Activated effector memory CD4-positive, alpha-beta T cell treated with anti-CD3 and anti-CD28 coated beads, Interleukin-2, amount 50 U/mL, for 16 hours (primary cell): ENCODE measurements around the gene ABCG4.
"Not testable (repeated sequence)": the region's sequence is repeated elsewhere in the genome, so short reads cannot be mapped to it uniquely, and the experiment has no call there.

ENCODE experiments used
- DNase-seq: peaks from one replicate; pipeline ENCODE4 v3.0.0-alpha.2; 2020

The ABCG4 gene

GRCh38 chr11:119116601-119117000 is 32.3 kb upstream of the ABCG4 start:
- no peak for DNase-seq

- no peak for DNase-seq
Observed at GRCh38 chr11:119117004-119117706, 31.7 kb upstream of the ABCG4 start.

GRCh38 chr11:119118227-119118626 is 30.6 kb upstream of the ABCG4 start:
- DNase-seq, result no peak

- no peak for DNase-seq
Observed at GRCh38 chr11:119118946-119119345, 29.9 kb upstream of the ABCG4 start.

- DNase-seq, result no peak
Observed at GRCh38 chr11:119120639-119121007, 28.2 kb upstream of the ABCG4 start.

- peak; percentile 100 for DNase-seq
Observed at GRCh38 chr11:119121008-119121810, 27.6 kb upstream of the ABCG4 start, which contains the start of gene HINFP. Gene HINFP (plus strand): TSS chr11:119121580. CDS start chr11:119126945, 5,365 bp downstream.

GRCh38 chr11:119121811-119122124 is 27.1 kb upstream of the ABCG4 start:
- no peak for DNase-seq

- no peak for DNase-seq
Observed at GRCh38 chr11:119125821-119126220, 23.0 kb upstream of the ABCG4 start.

- no peak for DNase-seq
Observed at GRCh38 chr11:119126675-119127268, 22.1 kb upstream of the ABCG4 start.

GRCh38 chr11:119130662-119131061 is 18.2 kb upstream of the ABCG4 start:
- no peak for DNase-seq

- DNase-seq, result no peak
Observed at GRCh38 chr11:119134389-119134978, 14.4 kb upstream of the ABCG4 start.

- not testable (repeated sequence) for DNase-seq
Observed at GRCh38 chr11:119139276-119139675, 9.6 kb upstream of the ABCG4 start.

- peak; percentile 72 for DNase-seq
Observed at GRCh38 chr11:119144825-119145486, 3.9 kb upstream of the ABCG4 start.

- DNase-seq, result no peak
Observed at GRCh38 chr11:119145551-119145950, 3.3 kb upstream of the ABCG4 start.

- DNase-seq, result no peak
Observed at GRCh38 chr11:119147604-119148333, 1.1 kb upstream of the ABCG4 start.

GRCh38 chr11:119148720-119149017 is 183 bp upstream of the ABCG4 start:
- no peak for DNase-seq

GRCh38 chr11:119149786-119150275 is 979 bp downstream of the ABCG4 start:
- DNase-seq, result no peak

- no peak for DNase-seq
Observed at GRCh38 chr11:119152043-119152442, 3.2 kb downstream of the ABCG4 start.

- DNase-seq, result no peak
Observed at GRCh38 chr11:119152604-119153003, 3.8 kb downstream of the ABCG4 start.

GRCh38 chr11:119153049-119153818 is 4.4 kb downstream of the ABCG4 start:
- DNase-seq, result no peak

GRCh38 chr11:119154178-119154577 is 5.3 kb downstream of the ABCG4 start:
- DNase-seq, result no peak
